Left renal pelvis (tissue), 4 donors: Measurements from ENCODE around the gene IMMP1L. TPM values are rescaled to one million over a fixed set of nuclear protein-coding genes. Genes with fewer than 3 reads are reported as not detected.

Experiments
- DNase-seq, 4 donors: peaks; one replicate each; pipeline ENCODE4 v3.0.0-alpha.2; 2013; ENCODE audit warnings: low read depth in 4 of 4, low spot score in 3 of 4
- polyA plus RNA-seq, 4 donors: library from polyadenylated mRNA; unstranded; fragments of 120-200 nt; gene quantifications; one replicate each; pipeline ENCODE4 v1.2.1, GENCODE V29; 2013; ENCODE audit not compliant: insufficient read length in 4 of 4

Gene IMMP1L
- polyA plus RNA-seq, 4 donors: 37.0 to 60.8 (median 54.7) TPM

DNA sequence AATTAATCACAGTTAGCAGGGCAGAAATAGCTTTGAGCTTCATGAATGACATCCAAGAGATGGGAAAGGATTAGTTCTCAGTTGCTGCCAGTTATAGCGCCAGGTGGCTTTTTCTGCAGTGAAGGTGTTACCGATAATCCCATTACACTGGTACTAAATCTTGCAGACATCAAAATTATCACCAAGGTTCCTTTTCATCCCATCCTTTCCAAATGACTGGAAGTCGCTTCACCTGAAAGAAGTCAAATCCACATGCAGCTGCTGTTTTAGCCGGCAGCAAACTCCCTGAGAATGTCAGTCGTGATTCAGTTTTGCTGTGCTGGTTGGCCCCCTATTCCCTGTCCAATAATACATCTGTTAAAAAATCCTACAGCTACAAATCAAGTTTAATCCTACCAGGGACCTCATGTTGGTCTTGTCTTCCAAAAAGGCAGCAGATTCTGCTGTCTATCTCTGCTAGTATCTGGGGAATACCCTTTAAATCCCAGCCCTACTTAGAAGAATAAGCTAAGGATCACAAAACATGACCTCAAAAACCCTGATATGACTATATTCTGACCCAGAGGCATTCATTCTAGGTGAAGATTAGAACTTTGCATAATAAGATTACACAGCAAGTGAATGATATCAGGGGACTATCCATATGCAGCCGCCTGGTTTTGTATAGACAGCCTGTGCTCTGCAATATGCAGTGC lies 31.7 kb downstream of the IMMP1L start:
- no peak for DNase-seq

DNA sequence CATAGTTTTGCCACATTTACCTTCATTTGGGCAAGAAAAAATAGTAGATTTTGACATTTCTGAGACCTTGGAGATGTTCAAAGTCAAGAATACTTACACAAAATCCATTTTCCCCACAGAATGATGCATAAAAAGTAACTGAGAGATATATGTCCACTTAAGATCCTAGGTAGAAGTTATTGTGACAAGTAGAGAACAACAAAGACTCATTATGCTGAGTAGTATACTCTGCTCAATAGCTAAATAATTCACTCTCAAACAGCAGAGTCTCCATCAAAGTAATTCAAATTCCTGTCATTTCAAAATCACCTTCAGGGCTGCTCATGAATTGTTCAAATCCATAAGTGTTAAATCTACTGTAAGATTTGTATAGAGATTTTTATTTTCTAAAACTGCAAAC lies 35.3 kb downstream of the IMMP1L start:
- DNase-seq: no peak

DNA sequence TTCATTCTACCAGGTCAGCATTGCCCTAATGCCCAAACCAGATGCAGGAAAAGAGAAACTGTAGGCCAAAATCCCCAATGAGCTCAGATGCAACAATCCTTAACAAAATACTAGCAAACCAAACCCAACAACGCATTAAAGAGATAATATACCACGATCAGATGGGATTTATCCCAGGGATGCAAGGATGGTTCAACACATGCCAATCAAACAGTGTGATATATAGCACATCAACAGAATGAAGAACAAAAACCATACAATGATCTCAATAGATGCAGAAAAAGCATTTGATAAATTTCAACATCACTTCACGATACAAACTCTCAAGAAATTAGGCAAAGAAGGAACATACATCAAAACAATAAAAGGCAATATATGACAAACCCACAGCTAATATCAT lies 45.0 kb downstream of the IMMP1L start:
- DNase-seq: no peak

DNA sequence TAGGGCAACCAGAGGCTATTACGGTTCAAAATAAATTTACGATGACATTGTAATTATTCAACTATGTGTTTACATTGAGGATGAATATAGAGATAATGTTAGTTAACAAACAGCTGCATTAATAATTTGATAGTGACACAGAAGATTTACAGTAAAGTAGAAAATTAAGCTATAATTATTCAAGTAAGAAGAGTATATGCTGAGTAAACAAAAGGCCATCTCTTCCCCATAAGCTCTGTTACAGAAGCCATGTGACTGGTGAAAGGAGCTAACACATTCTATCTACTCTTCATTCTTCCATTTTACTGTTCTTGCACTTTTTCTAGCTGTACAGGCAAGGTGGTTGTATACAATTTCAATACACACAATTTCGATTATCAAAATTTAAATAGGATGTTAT lies 54.2 kb downstream of the IMMP1L start:
- no peak for DNase-seq

DNA sequence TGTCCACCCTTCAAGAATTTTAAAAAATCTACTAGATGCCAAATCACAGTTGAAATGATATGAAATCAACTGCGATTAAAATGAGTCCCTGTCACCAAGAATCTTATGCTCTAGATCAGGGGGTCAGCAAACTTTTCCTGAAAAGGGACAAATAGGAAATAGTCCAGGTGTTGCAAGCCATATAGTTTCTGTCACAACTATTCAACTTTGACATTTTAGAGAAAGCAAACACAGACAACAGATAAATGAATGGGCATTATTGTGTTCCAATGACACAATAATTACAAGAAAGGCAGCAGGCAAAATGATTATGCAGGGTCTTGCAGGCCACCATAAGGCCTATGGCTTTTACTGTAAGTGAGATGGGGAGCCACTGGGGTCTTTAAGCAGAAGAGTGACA lies 58.6 kb downstream of the IMMP1L start:
- DNase-seq: no peak

DNA sequence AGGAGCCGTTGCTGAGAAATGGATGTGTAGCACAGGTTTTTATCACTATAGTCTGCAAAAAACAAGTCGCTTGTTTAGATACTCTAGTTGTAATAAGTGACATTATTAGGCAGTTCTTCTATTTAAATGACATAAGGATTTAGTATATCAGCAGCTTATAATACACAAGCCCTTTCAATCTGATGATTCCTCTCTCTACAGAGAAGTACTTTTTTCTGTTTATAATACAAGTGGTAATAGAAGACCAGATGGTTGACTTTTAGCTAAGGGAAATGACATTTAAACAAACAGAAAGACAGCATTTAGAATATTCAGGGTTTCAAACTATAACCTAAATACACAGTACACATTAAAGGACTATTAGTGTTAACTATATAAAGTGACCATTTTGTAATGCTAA lies 60.4 kb downstream of the IMMP1L start:
- no peak for DNase-seq

DNA sequence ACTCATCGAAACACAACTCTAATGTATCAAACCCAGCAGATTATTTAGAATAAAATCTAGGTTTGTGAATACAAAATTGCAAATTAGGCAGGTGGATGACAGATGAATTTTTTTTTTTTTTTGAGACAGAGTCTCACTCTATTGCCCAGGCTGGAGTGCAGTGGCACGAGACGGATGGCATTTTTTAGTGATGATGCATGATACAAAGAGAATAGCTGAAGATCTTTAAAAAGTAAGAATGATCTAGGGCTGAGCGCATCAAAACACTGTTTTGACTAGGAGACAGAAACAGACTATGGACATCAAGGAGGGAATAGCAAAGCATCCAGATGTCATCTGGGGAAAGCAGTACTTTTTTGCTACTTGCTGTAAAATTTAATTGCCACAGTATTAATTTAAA lies 63.8 kb downstream of the IMMP1L start:
- no peak for DNase-seq

DNA sequence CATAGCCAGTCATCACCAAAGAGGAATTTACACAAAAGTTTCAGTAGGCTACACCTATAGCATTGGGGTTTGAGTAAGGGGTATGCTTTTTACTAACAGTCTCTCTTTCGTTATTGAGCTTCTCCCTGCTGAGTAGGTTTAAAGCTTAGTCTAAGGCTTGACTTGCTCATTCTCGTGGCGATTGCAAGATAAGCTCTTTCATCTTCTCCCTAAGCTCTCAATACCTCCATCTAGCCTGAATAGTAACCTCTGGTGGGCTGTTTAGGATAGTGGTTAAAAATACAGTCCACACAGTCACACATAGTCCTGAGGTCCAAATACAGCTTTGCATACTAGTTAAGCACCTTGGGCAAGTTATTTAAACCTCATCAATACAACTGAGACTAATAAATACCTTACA lies 65.6 kb downstream of the IMMP1L start:
- no peak for DNase-seq

DNA sequence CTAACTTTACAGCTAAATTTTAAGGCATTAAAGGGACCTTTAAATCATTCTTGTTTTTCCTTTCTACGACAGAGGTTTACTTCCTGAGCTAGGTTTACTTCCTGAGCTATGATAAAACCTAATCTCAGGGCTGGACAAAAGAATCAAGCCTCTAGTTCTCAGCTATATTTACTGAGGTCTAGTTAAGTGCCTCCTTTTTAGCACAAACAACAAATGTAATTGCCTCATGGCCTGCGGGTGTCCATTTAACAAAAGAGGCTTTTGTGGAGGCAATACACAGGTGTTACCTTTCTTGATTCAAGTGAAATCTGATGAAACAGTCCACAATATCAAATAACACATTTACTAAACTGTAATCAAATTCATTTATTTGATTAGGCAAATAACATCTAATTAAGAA lies 67.3 kb downstream of the IMMP1L start:
- DNase-seq: no peak

DNA sequence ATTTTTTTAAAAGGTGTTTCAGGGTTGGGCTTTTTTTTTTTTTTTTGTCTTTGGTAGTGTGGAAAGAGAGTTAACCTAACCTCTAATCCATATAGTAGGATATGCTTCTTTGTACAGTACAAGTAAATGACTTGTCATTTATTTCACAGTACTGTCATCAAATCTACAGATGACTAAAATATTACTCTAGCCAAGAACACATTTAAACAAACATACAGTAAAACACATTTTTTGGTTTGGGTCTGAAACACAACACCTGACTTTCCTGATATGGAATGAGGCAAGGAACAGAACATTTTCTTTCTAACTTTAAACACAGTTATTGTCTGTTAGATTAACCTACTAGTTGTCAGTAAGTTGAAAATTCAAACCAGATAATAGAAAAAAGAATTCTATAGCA lies 68.1 kb downstream of the IMMP1L start:
- no peak for DNase-seq

DNA sequence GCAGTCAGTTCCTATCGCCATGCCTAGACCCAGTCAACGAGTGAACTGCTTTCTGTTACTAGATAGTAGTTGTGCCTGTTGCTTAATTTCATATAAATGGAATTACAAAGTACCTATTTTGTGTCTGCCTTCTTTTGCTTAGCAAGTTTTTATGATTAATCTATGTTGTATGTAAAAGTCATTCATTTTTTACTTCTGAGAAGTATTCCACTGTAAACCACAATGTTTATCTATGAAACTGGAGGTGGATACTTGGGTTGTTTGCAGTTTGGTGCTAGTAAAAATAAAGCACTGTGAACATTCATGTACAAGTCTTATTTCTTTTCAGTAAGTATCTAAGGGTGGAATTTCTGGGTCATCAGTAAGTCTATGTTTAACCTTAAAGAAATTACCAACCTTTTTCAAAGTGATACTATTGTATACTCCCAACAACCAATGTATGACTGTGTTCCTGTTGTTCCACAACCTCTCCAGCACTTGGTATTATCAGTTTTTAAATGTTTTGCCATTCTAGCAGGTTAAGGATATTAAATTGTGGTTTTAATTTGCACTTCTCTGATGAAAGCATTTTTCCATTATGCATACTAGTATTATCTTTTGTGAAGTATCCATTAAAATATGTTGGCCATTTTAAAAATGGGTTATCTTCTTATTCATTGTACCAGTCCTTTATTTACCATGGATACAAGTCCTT lies 71.5 kb downstream of the IMMP1L start:
- no peak for DNase-seq

DNA sequence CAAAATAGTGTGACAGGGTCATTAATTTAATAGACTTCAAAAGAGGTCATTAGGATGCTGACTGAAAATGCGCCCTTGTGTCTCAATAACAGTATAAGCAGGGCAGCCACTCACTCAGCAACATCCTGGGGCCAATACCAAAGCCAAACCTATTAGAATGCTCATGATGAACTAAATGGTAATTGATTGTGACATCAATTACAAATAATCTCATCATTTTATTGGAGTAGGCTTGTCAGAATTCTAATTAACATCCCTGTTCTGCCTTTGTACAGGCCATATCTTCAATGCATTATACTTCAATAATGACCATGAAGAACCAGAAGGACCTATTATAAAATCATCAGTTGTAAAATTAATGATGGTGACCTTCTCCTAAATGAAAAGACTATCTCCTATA lies 75.6 kb downstream of the IMMP1L start:
- no peak for DNase-seq

DNA sequence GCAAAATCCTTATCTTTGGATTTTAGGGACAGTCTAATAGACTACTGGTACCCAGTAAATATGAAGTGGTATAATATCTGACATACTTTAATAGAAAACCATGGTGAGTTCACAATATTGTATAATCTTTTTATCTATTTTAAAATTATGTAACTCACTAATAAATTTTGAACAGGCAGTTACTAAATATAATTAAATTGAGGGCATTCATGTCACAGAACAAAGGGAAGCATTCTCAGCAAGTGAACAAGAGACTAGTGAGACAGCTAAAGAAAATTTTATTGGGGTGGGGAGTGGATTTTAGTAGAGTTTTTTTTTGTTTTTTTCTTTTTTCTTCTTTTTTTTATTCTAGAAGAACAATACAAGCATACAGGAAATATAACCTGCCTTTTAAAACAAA lies 84.8 kb downstream of the IMMP1L start:
- DNase-seq: no peak

DNA sequence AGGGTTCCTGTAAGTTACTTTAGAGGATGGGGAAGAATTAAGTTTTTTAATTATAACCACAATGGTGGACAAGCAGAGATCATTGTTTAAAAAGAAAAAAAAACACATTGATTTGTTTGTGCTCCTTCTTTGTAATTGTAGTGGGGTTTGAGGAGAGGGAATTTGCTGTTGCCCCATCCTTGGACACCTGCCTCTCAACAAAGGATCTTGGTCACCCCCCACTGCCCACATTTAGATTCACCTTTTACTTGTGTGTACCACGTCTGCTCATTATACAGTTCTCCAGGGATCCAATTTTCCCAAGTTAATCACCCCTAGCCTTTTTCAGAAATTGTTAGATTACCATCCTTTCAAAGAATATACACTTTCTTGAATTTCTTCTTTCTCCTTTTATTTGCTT lies 86.7 kb downstream of the IMMP1L start:
- no peak for DNase-seq

DNA sequence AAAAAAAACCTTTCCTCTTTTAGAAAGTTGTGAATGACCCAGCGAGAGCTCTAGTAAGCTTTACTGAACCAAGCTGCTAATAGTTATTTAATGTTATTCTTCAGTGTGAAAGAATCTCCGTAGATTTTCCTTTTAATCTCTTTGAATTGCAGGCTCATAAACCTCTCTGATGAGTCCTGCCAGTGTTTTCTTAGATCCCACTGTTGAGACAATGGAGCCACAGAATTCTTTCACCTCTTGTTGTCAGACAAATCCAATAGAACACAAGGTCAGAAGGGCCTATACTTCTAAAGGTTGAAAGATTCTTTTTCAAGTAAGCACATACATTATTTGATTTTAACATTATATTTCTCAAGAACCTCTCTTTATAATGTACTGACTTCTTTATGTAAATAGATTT lies 87.6 kb downstream of the IMMP1L start:
- DNase-seq: no peak

DNA sequence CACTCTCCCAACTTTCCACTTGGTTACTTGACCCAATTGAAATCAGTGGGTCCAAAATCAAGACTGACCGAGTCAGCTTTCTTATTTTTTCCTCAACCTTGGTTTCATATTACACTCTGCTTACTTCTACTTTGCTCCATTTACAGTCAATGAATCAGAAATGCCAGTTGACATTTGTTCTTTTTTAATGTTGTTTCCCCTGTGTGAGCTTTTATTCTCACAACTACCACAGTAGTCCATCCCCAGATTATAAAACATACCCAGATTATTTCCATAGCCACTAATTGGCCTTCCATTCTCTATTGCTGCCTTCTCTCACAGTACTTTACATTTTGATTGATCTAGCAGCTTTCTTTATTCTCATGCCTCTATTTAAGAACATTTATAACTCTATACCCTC lies 89.8 kb downstream of the IMMP1L start:
- DNase-seq: no peak

DNA sequence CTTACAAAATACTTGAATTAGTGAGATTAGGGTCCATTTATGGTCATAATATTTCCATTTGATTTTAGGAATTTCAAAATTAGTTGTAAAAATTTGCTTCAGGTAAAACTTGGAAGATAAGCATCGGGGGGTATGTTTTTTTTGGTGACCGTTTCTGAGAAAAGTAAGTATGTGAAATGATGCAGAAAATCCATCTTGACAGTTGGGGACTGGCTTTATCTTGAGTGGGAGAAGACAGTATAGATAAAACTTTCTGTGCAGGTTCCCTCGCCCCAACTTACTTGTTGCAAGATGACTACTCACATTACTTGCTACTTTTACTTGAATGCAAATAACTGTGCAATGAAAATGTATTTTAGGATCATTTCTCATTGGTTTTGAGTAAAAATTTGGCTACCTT lies 90.3 kb downstream of the IMMP1L start:
- DNase-seq: no peak

DNA sequence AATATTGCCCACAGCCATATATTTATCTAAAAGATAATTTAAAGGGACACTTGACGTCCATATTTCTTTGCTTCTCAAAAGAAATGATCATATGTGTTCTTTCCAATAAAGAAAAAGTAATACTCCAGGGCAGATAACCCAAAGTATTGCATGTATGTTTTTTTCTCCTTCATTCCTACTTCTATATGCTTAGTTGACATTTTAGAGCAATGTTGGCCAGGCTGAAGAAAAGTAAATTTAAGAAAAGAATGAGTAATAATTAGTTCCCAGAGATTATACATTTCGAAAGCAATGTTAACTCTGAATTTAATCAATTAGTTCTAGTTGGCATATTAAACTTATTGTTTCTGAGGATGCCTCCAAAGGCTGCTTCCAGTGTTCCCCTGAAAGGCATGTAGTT lies 91.6 kb downstream of the IMMP1L start:
- no peak for DNase-seq

DNA sequence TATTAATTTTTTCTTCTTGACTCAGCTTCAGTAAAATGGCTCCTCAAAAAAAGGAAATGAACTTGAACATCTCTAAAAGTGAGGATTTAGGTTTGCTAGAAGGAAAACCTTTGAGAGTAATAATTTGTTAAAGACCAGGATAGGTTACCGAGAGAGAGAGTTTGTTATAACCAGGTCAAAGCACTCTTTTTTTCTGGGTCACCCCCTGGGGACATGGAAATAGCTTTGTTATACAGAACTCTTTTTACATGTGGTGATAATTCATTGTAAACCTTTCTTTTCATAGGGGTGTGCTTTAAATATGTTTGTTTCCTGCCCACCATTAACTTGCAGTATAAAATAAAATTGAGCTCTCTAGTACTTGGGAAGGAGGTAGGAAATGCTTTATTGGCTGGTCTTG lies 92.1 kb downstream of the IMMP1L start:
- DNase-seq: no peak

DNA sequence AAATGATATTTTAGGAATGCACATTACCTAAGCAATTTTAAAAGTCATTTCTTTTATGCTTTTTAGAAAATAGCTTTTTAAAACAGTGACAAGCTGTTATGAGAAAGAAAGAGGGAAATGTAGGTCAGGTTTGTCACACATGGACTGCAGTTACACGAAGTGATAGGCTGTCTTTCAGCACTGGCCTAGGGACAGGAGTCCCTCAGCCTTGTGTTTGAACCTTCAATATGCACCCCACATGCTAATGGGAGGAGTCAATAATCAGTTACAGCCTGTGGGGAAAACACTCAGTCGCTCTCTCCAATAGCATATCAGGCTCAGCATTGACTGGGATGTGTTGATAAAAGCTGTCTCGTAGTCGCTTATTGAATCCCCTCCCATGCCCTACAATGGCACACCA lies 94.0 kb downstream of the IMMP1L start:
- no peak for DNase-seq

DNA sequence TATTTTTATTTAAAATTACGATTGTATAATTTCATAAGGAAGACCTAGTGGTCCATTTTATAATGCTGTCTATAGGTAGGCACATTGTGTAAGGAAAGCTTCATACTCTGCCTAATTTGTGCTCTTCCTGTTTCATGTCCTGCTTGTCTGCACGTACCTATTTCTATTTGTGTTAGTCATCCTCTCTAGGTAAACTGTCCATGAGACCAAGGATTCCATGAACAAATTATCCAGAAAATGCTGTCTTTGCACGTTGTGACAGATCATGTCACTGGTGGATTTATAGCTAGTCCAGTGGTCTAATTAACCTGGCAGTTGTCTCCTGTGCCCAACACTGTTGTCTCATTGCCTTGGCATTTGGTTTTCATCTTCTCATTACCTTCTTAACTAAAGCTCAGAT lies 95.1 kb downstream of the IMMP1L start:
- DNase-seq: no peak

DNA sequence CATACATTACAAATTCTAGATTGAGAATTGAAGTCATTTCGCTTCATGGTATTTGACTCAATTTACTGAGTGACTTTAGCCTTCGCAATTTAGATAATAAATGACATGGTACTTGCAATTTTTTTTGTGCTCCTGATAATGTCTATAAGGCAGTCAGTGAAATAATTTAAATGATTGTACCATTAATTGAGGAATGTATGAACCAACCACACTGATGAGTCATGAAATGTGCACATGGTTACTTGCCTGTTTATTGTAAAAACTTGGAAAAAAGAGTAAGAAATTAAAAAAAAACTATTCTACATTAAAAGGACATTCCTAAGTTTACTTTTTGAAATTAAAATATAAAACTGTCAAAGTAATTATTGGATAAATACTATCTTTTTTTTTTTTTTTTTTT lies 96.5 kb downstream of the IMMP1L start:
- DNase-seq: no peak

DNA sequence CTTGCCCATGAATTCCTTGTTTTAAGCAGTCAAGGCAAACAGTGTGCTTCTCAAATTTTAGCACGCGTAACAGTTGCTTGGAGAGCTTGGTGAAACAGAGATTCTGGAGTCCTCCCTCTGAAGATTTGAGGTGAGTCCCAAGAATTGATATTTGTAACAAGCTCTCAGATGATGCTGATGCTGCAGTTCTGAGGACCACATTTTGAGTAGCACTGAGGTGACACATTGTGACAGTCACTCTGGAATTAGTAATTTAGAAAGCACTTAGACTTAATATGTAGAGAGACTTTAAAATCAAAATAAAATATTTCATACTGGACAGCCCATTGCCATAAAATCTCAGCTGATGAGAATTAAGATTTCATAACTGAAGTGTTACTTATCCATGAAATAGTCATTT lies 101.2 kb downstream of the IMMP1L start:
- DNase-seq: no peak
